Liver (tissue), 9 donors: ENCODE results near the gene HOXD9. TPM values are rescaled to one million over a fixed set of nuclear protein-coding genes. Genes with fewer than 3 reads are reported as not detected.
A peak's percentile ranks its signal among the peaks of the same experiment; 100 is the strongest.

ENCODE experiments used
- DNase-seq: peaks from one replicate; pipeline ENCODE4 v3.0.0-alpha.2; 2017; ENCODE audit warnings: low spot score
- H3K27ac ChIP-seq, 2 donors: one replicate each; pipeline ENCODE4 v1.7.0; 2013; ENCODE audit warnings: inconsistent platforms in 2 of 2, low read length in 2 of 2, control low read depth in 1 of 2, low read depth in 1 of 2, mild to moderate bottlenecking in 1 of 2
- H3K27me3 ChIP-seq, 4 donors: one replicate each; pipeline versions ENCODE4 v1.6.1 to v1.7.0; 2013; ENCODE audit warnings: low read length in 3 of 4, inconsistent platforms in 1 of 4, mild to moderate bottlenecking in 1 of 4, moderate library complexity in 1 of 4; ENCODE audit not compliant: control insufficient read depth in 4 of 4, insufficient read depth in 4 of 4
- H3K36me3 ChIP-seq, 4 donors: one replicate each; pipeline versions ENCODE4 v1.6.1 to v1.7.0; 2013; ENCODE audit warnings: low read length in 3 of 4, mild to moderate bottlenecking in 3 of 4, low read depth in 1 of 4, moderate library complexity in 1 of 4; ENCODE audit not compliant: control insufficient read depth in 4 of 4, insufficient read depth in 3 of 4
- H3K4me1 ChIP-seq, 4 donors: one replicate each; pipeline versions ENCODE4 v1.6.1 to v1.7.0; 2013; ENCODE audit warnings: low read length in 3 of 4, mild to moderate bottlenecking in 3 of 4, moderate library complexity in 1 of 4; ENCODE audit not compliant: control insufficient read depth in 4 of 4, insufficient read depth in 4 of 4
- H3K4me3 ChIP-seq, 3 donors: one replicate each; pipeline versions ENCODE4 v1.6.1 to v1.7.0; 2013; ENCODE audit warnings: low read length in 3 of 3, control low read depth in 1 of 3, low read depth in 1 of 3, mild to moderate bottlenecking in 1 of 3
- H3K9ac ChIP-seq, 2 donors: one replicate each; pipeline ENCODE4 v1.7.0; 2013; ENCODE audit warnings: low read length in 2 of 2, mild to moderate bottlenecking in 2 of 2, moderate library complexity in 2 of 2, control low read depth in 1 of 2, low read depth in 1 of 2
- H3K9me3 ChIP-seq, 4 donors: one replicate each; pipeline versions ENCODE4 v1.6.1 to v1.7.0; 2013; ENCODE audit warnings: low read length in 3 of 4; ENCODE audit not compliant: control insufficient read depth in 4 of 4
- EGR1 ChIP-seq, 2 donors: IDR thresholded peaks; 2 replicates each; pipeline ENCODE4 v1.6.1; 2016 to 2018; ENCODE audit warnings: antibody characterized with exemption in 2 of 2, low read depth in 2 of 2
- FOXA2 ChIP-seq: IDR thresholded peaks from 2 replicates; pipeline ENCODE4 v1.6.1; 2016; ENCODE audit warnings: antibody characterized with exemption
- HNF4A ChIP-seq, 2 donors: conservative IDR thresholded peaks; 2 replicates each; pipeline ENCODE4 v1.6.1; 2016; ENCODE audit warnings: antibody characterized with exemption in 2 of 2, mild to moderate bottlenecking in 2 of 2
- HNF4G ChIP-seq: IDR thresholded peaks from 2 replicates; pipeline ENCODE4 v1.6.1; 2016; ENCODE audit warnings: antibody characterized with exemption
- JUND ChIP-seq, 2 donors: IDR thresholded peaks; 2 replicates each; pipeline ENCODE4 v1.6.1; 2016; ENCODE audit warnings: antibody characterized with exemption in 2 of 2
- NR2F2 ChIP-seq: IDR thresholded peaks from 2 replicates; pipeline ENCODE4 v1.6.1; 2016; ENCODE audit warnings: antibody characterized with exemption
- RAD21 ChIP-seq, 2 donors: IDR thresholded peaks; 2 replicates each; pipeline ENCODE4 v1.6.1; 2016; ENCODE audit warnings: antibody characterized with exemption in 2 of 2, mild to moderate bottlenecking in 2 of 2
- RXRA ChIP-seq, 2 donors: IDR thresholded peaks; 2 replicates each; pipeline ENCODE4 v1.6.1; 2017 to 2018; ENCODE audit warnings: antibody characterized with exemption in 2 of 2, mild to moderate bottlenecking in 1 of 2
- SP1 ChIP-seq: IDR thresholded peaks from 2 replicates; pipeline ENCODE4 v1.6.1; 2018; ENCODE audit warnings: antibody characterized with exemption, mild to moderate bottlenecking
- TAF1 ChIP-seq: conservative IDR thresholded peaks from 2 replicates; pipeline ENCODE4 v1.6.1; 2016; ENCODE audit warnings: antibody characterized with exemption, mild to moderate bottlenecking
- YY1 ChIP-seq: IDR thresholded peaks from 2 replicates; pipeline ENCODE4 v1.6.1; 2016; ENCODE audit warnings: antibody characterized with exemption, mild to moderate bottlenecking
- WGBS: extraction: QIAGEN DNeasy Blood & Tissue Kit; methylation state at CpG from one replicate; pipeline ENCODE4 v1.1.7; 2013; 5-methylcytosine and 5-hydroxymethylcytosine counted together
- polyA plus RNA-seq, 2 donors: library from polyadenylated mRNA; stranded (reverse) in 1 of 2; unstranded in 1 of 2; fragments of 200-250 nt in 1 of 2; fragments of >200 nt in 1 of 2; fragmentation: Nextera tagmentation in 1 of 2; extraction: Ambion mirVana in 1 of 2; gene quantifications; one replicate each; pipeline versions ENCODE4 v1.2.1 to v1.2.3, GENCODE V29; 2013 to 2015
- total RNA-seq, 2 donors: library from RNA; depleted of rRNA; stranded (reverse); fragments of >200 nt; gene quantifications; one replicate each; pipeline ENCODE4 v1.2.3, GENCODE V29; 2014
- TF ChIP-seq, protein P1 (sequence below): IDR thresholded peaks from 2 replicates; pipeline ENCODE4 v1.6.1; 2016; ENCODE audit warnings: antibody characterized with exemption, mild to moderate bottlenecking
- TF ChIP-seq, protein P2 (sequence below): IDR thresholded peaks from 2 replicates; pipeline ENCODE4 v1.6.1; 2016; ENCODE audit warnings: antibody characterized with exemption
- TF ChIP-seq, protein P3 (sequence below): fragments of 150-350 bp; IDR thresholded peaks from 2 replicates; pipeline ENCODE4 v1.5.1; 2017; ENCODE audit warnings: improper control_type of control experiment, low read depth, low read length; ENCODE audit not compliant: missing input control
- TF ChIP-seq, protein P4 (sequence below): IDR thresholded peaks from 2 replicates; pipeline ENCODE4 v1.6.1; 2016; ENCODE audit warnings: antibody characterized with exemption
- donor health status: healthy.
- donor health status: healthy.
- donor health status: healthy.
- donor health status: healthy.
- donor health status: healthy.

HOXD9 gene
- total and polyA plus RNA-seq, 4 donors: 0.07 TPM; not detected in 3

DNA sequence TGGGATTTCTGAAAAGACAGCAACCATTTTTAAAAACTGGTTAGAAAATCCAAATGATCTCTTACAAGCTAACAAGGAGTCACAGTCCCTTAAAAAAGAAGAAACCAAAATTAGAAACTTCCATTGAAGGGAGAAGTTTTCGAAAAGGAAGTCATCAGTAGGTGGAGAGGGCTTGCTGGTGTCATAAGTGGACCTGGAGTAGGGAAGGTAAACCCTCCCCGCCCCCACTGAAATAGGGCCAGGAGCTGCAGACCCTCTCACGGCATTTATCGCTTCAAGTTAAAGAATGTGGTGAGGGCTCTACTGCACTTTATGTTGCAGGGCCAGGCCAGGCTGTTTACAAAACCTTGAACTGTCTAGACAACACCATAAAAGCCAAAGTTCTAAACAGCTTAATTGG lies 12.6 kb upstream of the HOXD9 start:
- peaks cover 19 to 45% (median 36%) of the 10 kb centered on the region in 4 donors for H3K27me3 ChIP-seq
- H3K4me3 ChIP-seq: no peak overlapping the region
- H3K27ac ChIP-seq: no peak overlapping the region
- 13% methylated on average over 4 of the region's 4 CpGs for WGBS
- TF ChIP-seq RXRA (IDR thresholded peaks at IDR 0.05) (no peak), TAF1 (no peak), JUND (IDR thresholded peaks at IDR 0.05) (no peak), HNF4G (no peak), RAD21 (IDR thresholded peaks at IDR 0.05) (no peak)
- no peaks in the 10 kb centered on the region for H3K36me3 ChIP-seq
- no peak overlapping the region for H3K9ac ChIP-seq
- DNase-seq: no peak
- peaks cover 0 to 14% (median 4%) of the 10 kb centered on the region in 4 donors for H3K4me1 ChIP-seq
- no peaks in the 10 kb centered on the region for H3K9me3 ChIP-seq

DNA sequence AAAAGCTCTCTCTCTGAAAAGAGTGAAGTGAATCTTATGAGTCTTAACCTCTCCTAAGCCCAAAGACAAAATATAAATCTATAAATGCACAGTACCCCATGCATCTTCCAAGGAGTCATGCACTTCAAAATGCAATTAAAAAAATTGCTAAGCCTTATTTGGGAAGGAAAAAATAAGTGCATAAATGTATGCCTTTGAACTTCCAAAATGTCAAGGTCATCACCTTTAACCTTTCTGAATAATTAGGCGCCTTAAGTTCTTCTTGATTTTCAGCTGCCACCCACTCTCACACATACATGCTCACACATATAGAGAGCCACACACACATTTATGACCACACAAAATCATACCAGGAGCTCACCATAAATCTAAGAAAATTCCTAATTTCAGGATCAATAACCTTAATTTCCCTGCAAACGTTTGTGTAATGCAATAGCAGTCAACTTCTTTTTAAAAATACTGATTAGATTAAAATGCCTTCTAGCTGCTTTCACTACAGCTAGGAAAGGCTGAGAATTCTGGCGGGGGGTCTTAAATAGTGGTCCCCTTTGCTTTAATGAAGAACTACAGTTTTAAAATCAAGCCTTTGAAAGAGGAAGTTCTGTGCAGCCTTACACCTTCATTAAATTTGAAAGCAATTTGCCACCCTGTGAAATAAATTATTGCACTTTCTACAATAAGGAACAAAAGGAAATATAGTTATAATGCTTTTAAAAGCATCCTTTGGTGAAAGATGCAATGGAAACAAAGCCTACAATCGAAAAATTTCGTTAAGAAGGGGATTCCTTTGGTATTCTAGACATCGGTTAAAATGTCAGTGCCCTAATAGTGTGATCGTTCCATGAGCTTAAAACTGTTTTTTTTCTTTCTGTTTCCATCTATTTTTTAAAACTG lies 11.9 kb upstream of the HOXD9 start:
- DNase-seq: no peak
- no peak overlapping the region for H3K4me3 ChIP-seq
- 17% methylated on average over 7 of the region's 7 CpGs for WGBS
- peaks cover 14 to 38% (median 34%) of the 10 kb centered on the region in 4 donors for H3K27me3 ChIP-seq
- peaks cover 0 to 14% (median 4%) of the 10 kb centered on the region in 4 donors for H3K4me1 ChIP-seq
- H3K27ac ChIP-seq: no peak overlapping the region
- no peak overlapping the region for H3K9ac ChIP-seq
- no peaks in the 10 kb centered on the region for H3K36me3 ChIP-seq
- peak; percentile 11 for TF ChIP-seq NR2F2
- TF ChIP-seq SP1: no peak
- no peaks in the 10 kb centered on the region for H3K9me3 ChIP-seq

DNA sequence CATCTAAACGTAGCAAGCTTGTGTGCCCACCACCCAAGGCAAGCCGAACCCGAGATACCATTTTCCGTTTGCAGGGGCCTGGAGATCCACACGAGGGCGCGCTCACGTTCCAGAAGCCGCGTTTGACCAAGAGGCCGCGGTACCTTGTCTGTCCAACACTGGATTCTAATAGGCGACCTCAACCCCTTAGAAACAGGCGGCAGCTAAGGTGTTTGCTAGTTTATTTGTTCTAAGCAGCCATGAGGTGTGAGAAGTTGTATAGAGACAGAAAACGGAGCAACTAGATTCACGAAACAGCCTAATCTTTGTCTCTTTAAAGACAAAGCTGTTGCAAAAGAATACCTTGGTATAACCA lies 11.2 kb upstream of the HOXD9 start:
- no peak for TF ChIP-seq NR2F2
- TF ChIP-seq, protein P1, sequence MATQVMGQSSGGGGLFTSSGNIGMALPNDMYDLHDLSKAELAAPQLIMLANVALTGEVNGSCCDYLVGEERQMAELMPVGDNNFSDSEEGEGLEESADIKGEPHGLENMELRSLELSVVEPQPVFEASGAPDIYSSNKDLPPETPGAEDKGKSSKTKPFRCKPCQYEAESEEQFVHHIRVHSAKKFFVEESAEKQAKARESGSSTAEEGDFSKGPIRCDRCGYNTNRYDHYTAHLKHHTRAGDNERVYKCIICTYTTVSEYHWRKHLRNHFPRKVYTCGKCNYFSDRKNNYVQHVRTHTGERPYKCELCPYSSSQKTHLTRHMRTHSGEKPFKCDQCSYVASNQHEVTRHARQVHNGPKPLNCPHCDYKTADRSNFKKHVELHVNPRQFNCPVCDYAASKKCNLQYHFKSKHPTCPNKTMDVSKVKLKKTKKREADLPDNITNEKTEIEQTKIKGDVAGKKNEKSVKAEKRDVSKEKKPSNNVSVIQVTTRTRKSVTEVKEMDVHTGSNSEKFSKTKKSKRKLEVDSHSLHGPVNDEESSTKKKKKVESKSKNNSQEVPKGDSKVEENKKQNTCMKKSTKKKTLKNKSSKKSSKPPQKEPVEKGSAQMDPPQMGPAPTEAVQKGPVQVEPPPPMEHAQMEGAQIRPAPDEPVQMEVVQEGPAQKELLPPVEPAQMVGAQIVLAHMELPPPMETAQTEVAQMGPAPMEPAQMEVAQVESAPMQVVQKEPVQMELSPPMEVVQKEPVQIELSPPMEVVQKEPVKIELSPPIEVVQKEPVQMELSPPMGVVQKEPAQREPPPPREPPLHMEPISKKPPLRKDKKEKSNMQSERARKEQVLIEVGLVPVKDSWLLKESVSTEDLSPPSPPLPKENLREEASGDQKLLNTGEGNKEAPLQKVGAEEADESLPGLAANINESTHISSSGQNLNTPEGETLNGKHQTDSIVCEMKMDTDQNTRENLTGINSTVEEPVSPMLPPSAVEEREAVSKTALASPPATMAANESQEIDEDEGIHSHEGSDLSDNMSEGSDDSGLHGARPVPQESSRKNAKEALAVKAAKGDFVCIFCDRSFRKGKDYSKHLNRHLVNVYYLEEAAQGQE: no peak
- peak; percentile 34 to 54 for TF ChIP-seq RAD21 (IDR thresholded peaks at IDR 0.05)
- TF ChIP-seq EGR1 (IDR thresholded peaks at IDR 0.05; ENCODE audit: low read depth in 2 of 2): no peak
- TF ChIP-seq, protein P2, sequence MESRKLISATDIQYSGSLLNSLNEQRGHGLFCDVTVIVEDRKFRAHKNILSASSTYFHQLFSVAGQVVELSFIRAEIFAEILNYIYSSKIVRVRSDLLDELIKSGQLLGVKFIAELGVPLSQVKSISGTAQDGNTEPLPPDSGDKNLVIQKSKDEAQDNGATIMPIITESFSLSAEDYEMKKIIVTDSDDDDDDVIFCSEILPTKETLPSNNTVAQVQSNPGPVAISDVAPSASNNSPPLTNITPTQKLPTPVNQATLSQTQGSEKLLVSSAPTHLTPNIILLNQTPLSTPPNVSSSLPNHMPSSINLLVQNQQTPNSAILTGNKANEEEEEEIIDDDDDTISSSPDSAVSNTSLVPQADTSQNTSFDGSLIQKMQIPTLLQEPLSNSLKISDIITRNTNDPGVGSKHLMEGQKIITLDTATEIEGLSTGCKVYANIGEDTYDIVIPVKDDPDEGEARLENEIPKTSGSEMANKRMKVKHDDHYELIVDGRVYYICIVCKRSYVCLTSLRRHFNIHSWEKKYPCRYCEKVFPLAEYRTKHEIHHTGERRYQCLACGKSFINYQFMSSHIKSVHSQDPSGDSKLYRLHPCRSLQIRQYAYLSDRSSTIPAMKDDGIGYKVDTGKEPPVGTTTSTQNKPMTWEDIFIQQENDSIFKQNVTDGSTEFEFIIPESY: no peak
- TF ChIP-seq, protein P3, sequence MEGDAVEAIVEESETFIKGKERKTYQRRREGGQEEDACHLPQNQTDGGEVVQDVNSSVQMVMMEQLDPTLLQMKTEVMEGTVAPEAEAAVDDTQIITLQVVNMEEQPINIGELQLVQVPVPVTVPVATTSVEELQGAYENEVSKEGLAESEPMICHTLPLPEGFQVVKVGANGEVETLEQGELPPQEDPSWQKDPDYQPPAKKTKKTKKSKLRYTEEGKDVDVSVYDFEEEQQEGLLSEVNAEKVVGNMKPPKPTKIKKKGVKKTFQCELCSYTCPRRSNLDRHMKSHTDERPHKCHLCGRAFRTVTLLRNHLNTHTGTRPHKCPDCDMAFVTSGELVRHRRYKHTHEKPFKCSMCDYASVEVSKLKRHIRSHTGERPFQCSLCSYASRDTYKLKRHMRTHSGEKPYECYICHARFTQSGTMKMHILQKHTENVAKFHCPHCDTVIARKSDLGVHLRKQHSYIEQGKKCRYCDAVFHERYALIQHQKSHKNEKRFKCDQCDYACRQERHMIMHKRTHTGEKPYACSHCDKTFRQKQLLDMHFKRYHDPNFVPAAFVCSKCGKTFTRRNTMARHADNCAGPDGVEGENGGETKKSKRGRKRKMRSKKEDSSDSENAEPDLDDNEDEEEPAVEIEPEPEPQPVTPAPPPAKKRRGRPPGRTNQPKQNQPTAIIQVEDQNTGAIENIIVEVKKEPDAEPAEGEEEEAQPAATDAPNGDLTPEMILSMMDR: peak; percentile 40
- TF ChIP-seq JUND (IDR thresholded peaks at IDR 0.05): no peak
- no peak for TF ChIP-seq YY1
- no peak for TF ChIP-seq HNF4A (conservative IDR thresholded peaks at IDR 0.05)
- TF ChIP-seq, protein P4, sequence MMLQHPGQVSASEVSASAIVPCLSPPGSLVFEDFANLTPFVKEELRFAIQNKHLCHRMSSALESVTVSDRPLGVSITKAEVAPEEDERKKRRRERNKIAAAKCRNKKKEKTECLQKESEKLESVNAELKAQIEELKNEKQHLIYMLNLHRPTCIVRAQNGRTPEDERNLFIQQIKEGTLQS: no peak
- TF ChIP-seq FOXA2: no peak
- TF ChIP-seq RXRA (IDR thresholded peaks at IDR 0.05): no peak
- Histone ChIP-seq H3K9ac (no peak overlapping the region), H3K27ac (no peak overlapping the region), H3K4me1 (peaks cover under 1 to 12% (median 4%) of the 10 kb centered on the region in 4 donors), H3K36me3 (no peaks in the 10 kb centered on the region), H3K4me3 (no peak overlapping the region), H3K27me3 (peaks cover 12 to 38% (median 35%) of the 10 kb centered on the region in 4 donors), H3K9me3 (no peaks in the 10 kb centered on the region)
- WGBS: 4% methylated on average over 16 of the region's 16 CpGs
- DNase-seq: no peak
